HCT116 (cell line): ENCODE data around the gene SHC4. TPM values are rescaled to one million over a fixed set of nuclear protein-coding genes. Genes with fewer than 3 reads are reported as not detected.

Source experiments
- ATAC-seq: fragments of 200-7000 bp; cut with Tn5 transposase; 2 replicates; pipeline ENCODE4 v1.9.1; 2020; ENCODE audit warnings: mild to moderate bottlenecking, moderate library complexity
- BruUV-seq: library from RNA; stranded (reverse); fragments of 400-500 nt; replicated peaks from 2 replicates; lab custom pipeline; 2021; lab: Mats Ljungman, UMichigan
- CTCF ChIA-PET: fragments of 300-600 bp; sonication (Branson Sonifier 250); formaldehyde crosslinking; loops from one replicate; lab custom pipeline; 2021; ENCODE audit warnings: antibody characterized with exemption; lab: Charles Lee
- POLR2A ChIA-PET: fragments of 300-600, 350-600 bp; sonication (Branson Sonifier 250); formaldehyde crosslinking; loops from one replicate; lab custom pipeline; 2021; ENCODE audit warnings: antibody characterized with exemption; lab: Charles Lee
- RAD21 ChIA-PET, 2 experiments: fragments of 300-600 bp; sonication (Branson Sonifier 250); formaldehyde crosslinking; loops; one replicate each; lab custom pipeline; 2023; ENCODE audit warnings: low total read pairs in 2 of 2; ENCODE audit not compliant: uncharacterized antibody in 2 of 2, unreplicated experiment in 2 of 2, low non-redundant PET in 1 of 2; lab: Charles Lee
- DNase-seq: peaks from one replicate; pipeline ENCODE4 v3.0.0-alpha.2; 2010; ENCODE audit warnings: low read depth, low spot score
- H2AFZ ChIP-seq: fragments of 200-600 bp; shearing (Covaris generic), sonication (generic); 2 replicates; pipeline ENCODE4 v1.6.1; 2017; ENCODE audit warnings: low read depth, mixed run types, mixed read lengths, antibody characterized with exemption, low read length; ENCODE audit not compliant: poor library complexity, severe bottlenecking
- H3K27ac ChIP-seq: 2 replicates; pipeline ENCODE4 v1.5.1; 2012; ENCODE audit warnings: low read depth, low read length
- H3K27me3 ChIP-seq: fragments of 200-600 bp; sonication (generic); 2 replicates; pipeline ENCODE4 v1.6.1; 2016; ENCODE audit warnings: mixed run types, low read length, mixed read lengths; ENCODE audit not compliant: insufficient read depth
- H3K36me3 ChIP-seq, 2 experiments: fragments of 200-500 bp in 1 of 2; fragments of 200-600 bp in 1 of 2; sonication (Bioruptor generic) in 1 of 2; sonication (generic) in 1 of 2; 2 replicates each; pipeline versions ENCODE4 v1.5.1 to v1.6.1; 2014 to 2016; ENCODE audit warnings: low read length in 2 of 2, inconsistent platforms in 1 of 2, mixed read lengths in 1 of 2, mixed run types in 1 of 2; ENCODE audit not compliant: insufficient read depth in 2 of 2, control insufficient read depth in 1 of 2
- H3K4me1 ChIP-seq, 2 experiments: fragments of 200-600 bp in 1 of 2; sonication (generic) in 1 of 2; 2 replicates each; pipeline versions ENCODE4 v1.5.1 to v1.6.1; 2012 to 2017; ENCODE audit warnings: low read length in 2 of 2, inconsistent platforms in 1 of 2, mild to moderate bottlenecking in 1 of 2, mixed read lengths in 1 of 2, mixed run types in 1 of 2, moderate library complexity in 1 of 2; ENCODE audit not compliant: insufficient read depth in 2 of 2, control insufficient read depth in 1 of 2
- H3K4me2 ChIP-seq: fragments of 200-600 bp; sonication (generic); 2 replicates; pipeline ENCODE4 v1.6.1; 2017; ENCODE audit warnings: mixed run types, low read length, mixed read lengths
- H3K4me3 ChIP-seq, 2 experiments: fragments of 200-600 bp in 1 of 2; sonication (generic) in 1 of 2; replicated peaks in 1 of 2; 2 replicates each; pipeline ENCODE4 v1.5.1; 2011 to 2016; ENCODE audit warnings: low read length in 2 of 2, control low read depth in 1 of 2, low read depth in 1 of 2, mild to moderate bottlenecking in 1 of 2, mixed read lengths in 1 of 2, mixed run types in 1 of 2
- H3K79me2 ChIP-seq: fragments of 200-600 bp; sonication (generic); 2 replicates; pipeline ENCODE4 v1.6.1; 2017; ENCODE audit warnings: mild to moderate bottlenecking, mixed run types, low read length, moderate library complexity, mixed read lengths; ENCODE audit not compliant: insufficient read depth
- H3K9ac ChIP-seq: fragments of 200-600 bp; sonication (generic); 2 replicates; pipeline ENCODE4 v1.6.1; 2016; ENCODE audit warnings: low read length, mixed read lengths
- H3K9me2 ChIP-seq: fragments of 200-600 bp; sonication (generic), shearing (Covaris generic); 2 replicates; pipeline ENCODE4 v1.6.1; 2017; ENCODE audit warnings: mixed run types, mild to moderate bottlenecking, moderate library complexity; ENCODE audit not compliant: insufficient read depth
- H3K9me3 ChIP-seq, 2 experiments: fragments of 200-500 bp in 1 of 2; fragments of 200-600 bp in 1 of 2; sonication (Bioruptor generic) in 1 of 2; sonication (generic) in 1 of 2; 2 replicates each; pipeline ENCODE4 v1.6.1; 2014 to 2017; ENCODE audit warnings: low read length in 2 of 2, mixed read lengths in 2 of 2, inconsistent platforms in 1 of 2, low read depth in 1 of 2, mild to moderate bottlenecking in 1 of 2, mixed run types in 1 of 2, moderate library complexity in 1 of 2; ENCODE audit not compliant: control insufficient read depth in 1 of 2, insufficient read depth in 1 of 2
- H4K20me1 ChIP-seq: fragments of 200-600 bp; sonication (generic), shearing (Covaris generic); 2 replicates; pipeline ENCODE4 v1.6.1; 2017; ENCODE audit warnings: mixed run types, mild to moderate bottlenecking, moderate library complexity; ENCODE audit not compliant: insufficient read depth
- CBX3 ChIP-seq: IDR thresholded peaks from 2 replicates; pipeline ENCODE4 v1.6.1; 2012; ENCODE audit warnings: low read depth
- CEBPB ChIP-seq: IDR thresholded peaks from 2 replicates; pipeline ENCODE4 v1.6.1; 2012; ENCODE audit warnings: low read depth
- FOSL1 ChIP-seq: IDR thresholded peaks from 2 replicates; pipeline ENCODE4 v1.6.1; 2012; ENCODE audit warnings: low read depth
- JUND ChIP-seq: IDR thresholded peaks from 2 replicates; pipeline ENCODE4 v1.6.1; 2012
- POLR2AphosphoS5 ChIP-seq: IDR thresholded peaks from 2 replicates; pipeline ENCODE4 v1.6.1; 2011; ENCODE audit warnings: mild to moderate bottlenecking, low read depth, low read length, moderate library complexity
- RAD21 ChIP-seq: IDR thresholded peaks from 2 replicates; pipeline ENCODE4 v1.6.1; 2012; ENCODE audit warnings: low read depth, mild to moderate bottlenecking
- SIN3A ChIP-seq: IDR thresholded peaks from 2 replicates; pipeline ENCODE4 v1.6.1; 2012; ENCODE audit warnings: low read depth
- SP1 ChIP-seq: IDR thresholded peaks from 2 replicates; pipeline ENCODE4 v1.6.1; 2012; ENCODE audit warnings: low read depth
- SRF ChIP-seq: IDR thresholded peaks from 2 replicates; pipeline ENCODE4 v1.6.1; 2012; ENCODE audit warnings: low read depth
- TCF7L2 ChIP-seq: IDR thresholded peaks from 2 replicates; pipeline ENCODE4 v1.7.0; 2011; ENCODE audit warnings: borderline replicate concordance, inconsistent platforms; ENCODE audit not compliant: insufficient read depth, insufficient read length; ENCODE audit errors: extremely low read depth
- intact Hi-C: fragments of 100-400 bp; cut with micrococcal nuclease; formaldehyde crosslinking; loops from 2 replicates; pipeline ENCODE4 v1.10.0; 2022
- total RNA-seq: library from RNA; stranded (reverse); gene quantifications from one replicate; pipeline ENCODE4 v1.2.1, GENCODE V29; 2021; ENCODE audit not compliant: unreplicated experiment
- TF ChIP-seq, protein P1 (sequence below), 3 experiments: fragments of 200-600 bp in 1 of 3; sonication (generic) in 1 of 3; IDR thresholded peaks in 2 of 3; conservative IDR thresholded peaks in 1 of 3; 2 replicates each; pipeline ENCODE4 v1.5.1; 2012 to 2017; ENCODE audit warnings: low read depth in 2 of 3, low read length in 2 of 3, antibody characterized with exemption in 1 of 3, borderline replicate concordance in 1 of 3, control low read depth in 1 of 3, mild to moderate bottlenecking in 1 of 3, mixed read lengths in 1 of 3, mixed run types in 1 of 3, moderate library complexity in 1 of 3; ENCODE audit not compliant: insufficient read depth in 1 of 3

Gene SHC4
- total RNA-seq, 1 experiment from 2014 or later: 0.44 TPM

DNA sequence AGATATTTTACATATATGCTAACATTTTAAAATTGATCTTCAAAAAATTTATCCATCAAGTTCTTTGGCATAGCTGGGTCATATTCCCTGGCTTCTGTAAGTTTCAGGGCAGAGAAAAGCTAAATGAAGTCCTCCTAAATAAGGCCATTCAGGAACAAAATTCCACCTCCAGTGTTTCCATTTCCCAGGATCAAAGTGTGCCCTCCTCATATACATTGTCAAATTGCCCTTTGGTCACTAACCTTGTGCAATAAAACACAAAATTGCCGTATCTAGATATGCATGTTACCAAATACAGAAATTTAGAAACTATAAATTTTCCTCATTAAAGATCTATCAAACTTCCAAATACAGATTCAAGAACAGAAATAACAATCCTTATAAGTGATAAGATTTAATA, 163.5 kb downstream of the SHC4 start (continued):
- TF ChIP-seq, protein P1, sequence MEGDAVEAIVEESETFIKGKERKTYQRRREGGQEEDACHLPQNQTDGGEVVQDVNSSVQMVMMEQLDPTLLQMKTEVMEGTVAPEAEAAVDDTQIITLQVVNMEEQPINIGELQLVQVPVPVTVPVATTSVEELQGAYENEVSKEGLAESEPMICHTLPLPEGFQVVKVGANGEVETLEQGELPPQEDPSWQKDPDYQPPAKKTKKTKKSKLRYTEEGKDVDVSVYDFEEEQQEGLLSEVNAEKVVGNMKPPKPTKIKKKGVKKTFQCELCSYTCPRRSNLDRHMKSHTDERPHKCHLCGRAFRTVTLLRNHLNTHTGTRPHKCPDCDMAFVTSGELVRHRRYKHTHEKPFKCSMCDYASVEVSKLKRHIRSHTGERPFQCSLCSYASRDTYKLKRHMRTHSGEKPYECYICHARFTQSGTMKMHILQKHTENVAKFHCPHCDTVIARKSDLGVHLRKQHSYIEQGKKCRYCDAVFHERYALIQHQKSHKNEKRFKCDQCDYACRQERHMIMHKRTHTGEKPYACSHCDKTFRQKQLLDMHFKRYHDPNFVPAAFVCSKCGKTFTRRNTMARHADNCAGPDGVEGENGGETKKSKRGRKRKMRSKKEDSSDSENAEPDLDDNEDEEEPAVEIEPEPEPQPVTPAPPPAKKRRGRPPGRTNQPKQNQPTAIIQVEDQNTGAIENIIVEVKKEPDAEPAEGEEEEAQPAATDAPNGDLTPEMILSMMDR (IDR thresholded peaks at IDR 0.05 in 2 of 3, conservative IDR thresholded peaks at IDR 0.05 in 1 of 3; ENCODE audit: borderline replicate concordance in 1 of 3, insufficient read depth in 1 of 3, low read depth in 2 of 3, low read length in 2 of 3): no peak
- TF ChIP-seq SIN3A (no peak), CEBPB (no peak), FOSL1 (no peak), POLR2AphosphoS5 (no peak), CBX3 (no peak)
- TF ChIP-seq, all 23 proteins: peak for 0

DNA sequence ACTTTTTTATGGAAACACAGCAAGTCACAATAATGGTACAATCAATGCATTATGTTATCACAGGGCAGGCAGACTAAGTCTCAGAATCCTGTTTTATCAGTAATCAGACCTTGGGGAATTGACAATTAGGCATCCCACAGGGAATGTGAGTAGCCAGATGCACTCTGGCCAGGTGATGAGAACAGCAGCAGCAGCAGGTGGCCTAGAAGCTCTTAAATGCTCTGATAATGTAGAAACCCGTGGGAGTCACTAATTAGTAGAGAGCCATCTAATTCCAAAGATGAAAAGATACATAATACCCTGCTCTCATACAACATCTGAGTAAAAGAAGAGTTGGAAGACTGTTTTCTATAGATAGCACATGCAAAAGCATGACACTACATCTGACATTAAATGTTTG, 165.4 kb downstream of the SHC4 start:
- intact Hi-C loops: no loop called here
- ATAC-seq (no peak), DNase-seq (no peak)
- ChIA-PET RAD21 (no interaction called here), POLR2A (no interaction called here), CTCF (interaction anchor here (1.1 kb wide), 1 partner anchor 1347 kb away, joined by 3 read pairs; no protein-coding TSS in a partner anchor)
- Histone ChIP-seq H3K9ac (no peak overlapping the region), H3K27ac (no peak overlapping the region), H3K79me2 (peaks cover 47% of the 10 kb centered on the region), H3K4me1 (peaks cover 6 to 7% of the 10 kb centered on the region in 2 experiments; a peak in 2 of 4 replicates), H3K27me3 (no peaks in the 10 kb centered on the region), H3K4me3 (no peak overlapping the region), H3K4me2 (no peak overlapping the region), H4K20me1 (no peaks in the 10 kb centered on the region), H3K9me3 (no peaks in the 10 kb centered on the region), H3K9me2 (no peaks in the 10 kb centered on the region), H2AFZ (no peak overlapping the region), H3K36me3 (peaks cover 8 to 9% of the 10 kb centered on the region in 2 experiments)
- TF ChIP-seq RAD21 (no peak), JUND (no peak), POLR2AphosphoS5 (no peak), TCF7L2 (no peak), SP1 (no peak), SRF (no peak)
- no TSS peak for BruUV-seq
